SH-SY5Y (cell line): ENCODE data around the gene TOMM40L.

ENCODE experiments used
- GATA2 ChIP-seq: IDR thresholded peaks from 2 replicates; pipeline ENCODE4 v1.6.1; 2011; ENCODE audit warnings: mild to moderate bottlenecking, low read depth, low read length
- GATA3 ChIP-seq: IDR thresholded peaks from 2 replicates; pipeline ENCODE4 v1.6.1; 2011; ENCODE audit warnings: low read depth, mild to moderate bottlenecking, low read length, moderate library complexity

GRCh38 chr1:161198194-161198896 is 27.5 kb upstream of the TOMM40L start:
- no peak for TF ChIP-seq GATA3
- TF ChIP-seq GATA2: no peak
